ENCODE measurements around the gene RAB11FIP3. TPM values are rescaled to one million over a fixed set of nuclear protein-coding genes. Genes with fewer than 3 reads are reported as not detected.
"Not testable (repeated sequence)": the region's sequence is repeated elsewhere in the genome, so short reads cannot be mapped to it uniquely, and the experiment has no call there.

The RAB11FIP3 gene
- total RNA-seq, 1 donor from 2014 or later = 44.1 TPM

DNA sequence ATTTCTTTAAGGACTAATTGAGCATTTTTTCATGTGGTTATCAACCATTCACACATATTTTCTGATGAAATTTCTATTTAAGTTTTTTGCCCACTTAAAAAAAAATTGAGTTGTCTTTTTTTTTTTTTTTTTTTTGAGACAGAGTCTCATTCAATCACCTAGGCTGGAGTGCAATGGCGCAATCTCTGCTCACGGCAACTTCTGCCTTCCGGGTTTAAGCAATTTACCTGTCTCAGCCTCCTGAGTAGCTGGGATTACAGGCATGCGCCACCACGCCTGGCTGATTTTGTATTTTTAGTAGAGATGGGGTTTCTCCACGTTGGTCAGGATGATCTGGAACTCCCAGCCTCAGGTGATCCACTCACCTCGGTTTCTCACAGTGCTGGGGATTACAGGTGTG lies 34.3 kb downstream of the RAB11FIP3 start:
- no peak for ATAC-seq
- TF ChIP-seq, protein P1, sequence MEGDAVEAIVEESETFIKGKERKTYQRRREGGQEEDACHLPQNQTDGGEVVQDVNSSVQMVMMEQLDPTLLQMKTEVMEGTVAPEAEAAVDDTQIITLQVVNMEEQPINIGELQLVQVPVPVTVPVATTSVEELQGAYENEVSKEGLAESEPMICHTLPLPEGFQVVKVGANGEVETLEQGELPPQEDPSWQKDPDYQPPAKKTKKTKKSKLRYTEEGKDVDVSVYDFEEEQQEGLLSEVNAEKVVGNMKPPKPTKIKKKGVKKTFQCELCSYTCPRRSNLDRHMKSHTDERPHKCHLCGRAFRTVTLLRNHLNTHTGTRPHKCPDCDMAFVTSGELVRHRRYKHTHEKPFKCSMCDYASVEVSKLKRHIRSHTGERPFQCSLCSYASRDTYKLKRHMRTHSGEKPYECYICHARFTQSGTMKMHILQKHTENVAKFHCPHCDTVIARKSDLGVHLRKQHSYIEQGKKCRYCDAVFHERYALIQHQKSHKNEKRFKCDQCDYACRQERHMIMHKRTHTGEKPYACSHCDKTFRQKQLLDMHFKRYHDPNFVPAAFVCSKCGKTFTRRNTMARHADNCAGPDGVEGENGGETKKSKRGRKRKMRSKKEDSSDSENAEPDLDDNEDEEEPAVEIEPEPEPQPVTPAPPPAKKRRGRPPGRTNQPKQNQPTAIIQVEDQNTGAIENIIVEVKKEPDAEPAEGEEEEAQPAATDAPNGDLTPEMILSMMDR (IDR thresholded peaks at IDR 0.05) = no peak
- DNase-seq = no peak

DNA sequence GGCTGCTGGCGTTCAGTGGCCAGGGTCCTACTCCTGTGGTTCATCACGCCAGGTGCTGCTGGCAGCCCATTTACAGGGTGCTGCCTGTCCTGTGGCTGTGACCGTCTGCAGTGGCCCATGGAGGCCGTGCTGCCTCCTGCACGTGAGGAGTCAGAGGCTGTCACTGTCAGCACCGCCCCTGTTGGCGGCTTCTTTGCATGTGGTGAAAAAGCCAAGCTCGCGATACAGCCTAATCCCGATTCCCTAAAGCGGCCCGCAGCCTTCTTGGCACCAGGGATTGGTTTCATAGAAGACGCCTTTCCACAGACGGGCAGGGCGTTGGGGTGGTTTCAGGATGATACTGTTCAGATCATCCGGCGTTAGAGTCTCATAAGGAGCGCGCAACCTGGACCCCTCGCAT lies 35.3 kb downstream of the RAB11FIP3 start:
- no peak overlapping the region for H3K4me3 ChIP-seq
- no peaks in the 10 kb centered on the region for H3K9me3 ChIP-seq
- no peak for ATAC-seq
- H3K36me3 ChIP-seq = peaks cover 13% of the 10 kb centered on the region
- intact Hi-C loops (cut with DNase I) = no loop called here
- peaks cover 14% of the 10 kb centered on the region for H3K4me1 ChIP-seq
- TF ChIP-seq, protein P1 (IDR thresholded peaks at IDR 0.05) = no peak
- H3K27me3 ChIP-seq = no peaks in the 10 kb centered on the region
- H3K27ac ChIP-seq = no peak overlapping the region
- DNase-seq = no peak

More for the DNA sequence above, 34.3 kb downstream of the RAB11FIP3 start:
- H3K4me3 ChIP-seq = no peak overlapping the region
- H3K27ac ChIP-seq = no peak overlapping the region
- no peaks in the 10 kb centered on the region for H3K27me3 ChIP-seq
- intact Hi-C loops (cut with DNase I) = no loop called here
- H3K36me3 ChIP-seq = peaks cover 13% of the 10 kb centered on the region
- H3K9me3 ChIP-seq = no peaks in the 10 kb centered on the region
- peaks cover 14% of the 10 kb centered on the region for H3K4me1 ChIP-seq

DNA sequence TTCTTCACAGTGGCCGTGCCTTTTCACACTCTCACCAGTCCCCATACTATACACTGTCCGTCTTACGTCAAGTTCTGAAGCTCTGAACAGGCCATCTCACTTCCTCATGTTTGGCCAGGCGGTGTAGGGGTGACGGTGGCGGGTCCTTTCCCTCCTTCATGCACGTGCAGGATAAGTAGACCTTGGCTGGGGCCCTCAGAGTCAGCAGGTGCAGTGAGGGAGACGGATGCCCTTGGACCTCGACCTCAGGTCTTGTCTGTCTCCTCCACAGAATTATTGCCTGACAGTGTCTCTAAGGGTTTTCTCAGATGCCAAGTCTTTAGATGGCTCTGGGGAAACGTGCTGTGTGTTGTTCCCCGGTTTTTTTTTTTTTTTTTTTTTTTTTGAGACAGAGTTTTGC lies 37.6 kb downstream of the RAB11FIP3 start:
- Histone ChIP-seq H3K9me3 (no peaks in the 10 kb centered on the region), H3K36me3 (peaks cover 13% of the 10 kb centered on the region), H3K27me3 (no peaks in the 10 kb centered on the region), H3K4me3 (no peak overlapping the region), H3K27ac (no peak overlapping the region), H3K4me1 (peaks cover 2% of the 10 kb centered on the region)
- no peak for ATAC-seq
- DNase-seq = no peak
- TF ChIP-seq, protein P1 (IDR thresholded peaks at IDR 0.05) = no peak
- intact Hi-C loops (cut with DNase I) = no loop called here

DNA sequence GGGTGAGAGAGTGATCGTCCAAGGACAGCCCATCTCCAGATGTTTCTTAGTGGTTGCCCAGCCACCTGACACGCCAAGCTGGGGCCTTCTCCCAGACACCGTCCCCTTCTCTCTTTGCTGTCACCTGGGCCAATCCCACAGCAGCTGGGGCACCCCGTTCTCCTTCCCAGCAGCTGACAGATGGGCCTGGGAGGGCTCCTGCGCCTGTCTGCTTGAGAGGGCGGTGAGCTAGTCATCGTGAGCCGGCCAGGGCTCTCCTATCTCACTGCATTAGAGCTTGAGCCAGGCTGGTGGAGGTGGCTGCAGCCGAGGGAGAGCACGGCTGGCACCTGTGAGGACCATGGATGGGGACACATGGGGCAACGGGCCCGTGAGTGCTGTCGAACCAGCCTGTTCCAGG lies 41.2 kb downstream of the RAB11FIP3 start:
- no peak for ATAC-seq

DNA sequence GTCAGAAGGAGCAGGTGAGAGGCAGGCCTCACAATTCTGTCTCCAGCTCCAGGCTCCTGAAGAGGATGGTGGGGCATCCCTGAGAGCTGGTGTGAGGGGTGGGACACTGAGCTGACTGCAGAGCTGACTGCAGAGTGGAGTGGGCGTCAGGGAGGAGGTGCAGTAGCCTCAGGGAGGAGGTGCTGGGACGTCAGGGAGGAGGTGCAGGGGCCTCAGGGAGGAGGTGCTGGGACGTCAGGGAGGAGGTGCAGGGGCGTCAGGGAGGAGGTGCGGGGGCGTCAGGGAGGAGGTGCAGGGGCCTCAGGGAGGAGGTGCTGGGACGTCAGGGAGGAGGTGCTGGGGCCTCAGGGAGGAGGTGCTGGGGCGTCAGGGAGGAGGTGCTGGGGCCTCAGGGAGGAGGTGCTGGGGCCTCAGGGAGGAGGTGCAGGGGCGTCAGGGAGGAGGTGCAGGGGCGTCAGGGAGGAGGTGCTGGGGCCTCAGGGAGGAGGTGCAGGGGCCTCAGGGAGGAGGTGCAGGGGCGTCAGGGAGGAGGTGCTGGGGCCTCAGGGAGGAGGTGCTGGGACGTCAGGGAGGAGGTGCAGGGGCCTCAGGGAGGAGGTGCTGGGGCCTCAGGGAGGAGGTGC lies 41.9 kb downstream of the RAB11FIP3 start:
- DNase-seq; H3K27ac ChIP-seq; H3K9me3 ChIP-seq; H3K27me3 ChIP-seq; H3K36me3 ChIP-seq; H3K4me3 ChIP-seq; ATAC-seq; H3K4me1 ChIP-seq; intact Hi-C loops (cut with DNase I): not testable (repeated sequence)

More for the DNA sequence above, 41.2 kb downstream of the RAB11FIP3 start:
- Histone ChIP-seq H3K27me3 (no peaks in the 10 kb centered on the region), H3K36me3 (peaks cover 8% of the 10 kb centered on the region), H3K4me1 (no peaks in the 10 kb centered on the region), H3K9me3 (no peaks in the 10 kb centered on the region), H3K27ac (no peak overlapping the region), H3K4me3 (no peak overlapping the region)
- no peak for DNase-seq
- intact Hi-C loops (cut with DNase I) = no loop called here
- TF ChIP-seq, protein P1 (IDR thresholded peaks at IDR 0.05) = no peak

DNA sequence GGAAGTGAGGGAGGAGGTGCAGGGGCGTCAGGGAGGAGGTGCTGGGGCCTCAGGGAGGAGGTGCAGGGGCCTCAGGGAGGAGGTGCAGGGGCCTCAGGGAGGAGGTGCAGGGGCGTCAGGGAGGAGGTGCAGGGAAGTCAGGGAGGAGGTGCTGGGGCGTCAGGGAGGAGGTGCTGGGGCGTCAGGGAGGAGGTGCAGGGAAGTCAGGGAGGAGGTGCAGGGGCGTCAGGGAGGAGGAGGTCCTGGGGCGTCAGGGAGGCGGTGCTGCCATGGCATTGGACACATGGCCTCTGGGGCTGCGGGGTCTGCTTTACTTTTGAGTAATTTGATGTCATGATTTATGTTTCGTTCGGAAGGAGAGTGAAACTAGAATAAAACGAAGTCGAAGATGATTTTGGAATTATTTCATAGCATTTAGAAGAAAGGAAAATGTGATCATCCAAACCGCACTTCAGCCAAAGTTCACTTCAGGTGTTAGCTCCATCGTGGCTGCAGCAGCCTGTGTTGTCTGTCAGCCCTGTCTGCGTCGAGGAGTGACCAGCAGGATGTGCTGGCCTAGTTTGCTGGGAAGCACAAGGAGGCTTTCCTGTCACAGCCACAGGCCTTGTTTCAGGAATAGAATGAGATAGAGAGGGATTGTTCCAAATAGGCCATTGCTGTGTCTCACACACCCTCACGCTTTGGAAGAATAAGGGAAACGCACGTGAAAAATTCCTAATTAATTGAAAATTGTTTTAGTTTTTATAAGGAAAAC lies 42.8 kb downstream of the RAB11FIP3 start:
- H3K27me3 ChIP-seq = no peaks in the 10 kb centered on the region
- H3K36me3 ChIP-seq = peaks cover 10% of the 10 kb centered on the region
- intact Hi-C loops (cut with DNase I) = no loop called here
- DNase-seq = no peak
- ATAC-seq = no peak
- no peak overlapping the region for H3K27ac ChIP-seq
- TF ChIP-seq, protein P1 (IDR thresholded peaks at IDR 0.05) = no peak
- H3K4me3 ChIP-seq = no peak overlapping the region
- no peaks in the 10 kb centered on the region for H3K9me3 ChIP-seq
- no peaks in the 10 kb centered on the region for H3K4me1 ChIP-seq

DNA sequence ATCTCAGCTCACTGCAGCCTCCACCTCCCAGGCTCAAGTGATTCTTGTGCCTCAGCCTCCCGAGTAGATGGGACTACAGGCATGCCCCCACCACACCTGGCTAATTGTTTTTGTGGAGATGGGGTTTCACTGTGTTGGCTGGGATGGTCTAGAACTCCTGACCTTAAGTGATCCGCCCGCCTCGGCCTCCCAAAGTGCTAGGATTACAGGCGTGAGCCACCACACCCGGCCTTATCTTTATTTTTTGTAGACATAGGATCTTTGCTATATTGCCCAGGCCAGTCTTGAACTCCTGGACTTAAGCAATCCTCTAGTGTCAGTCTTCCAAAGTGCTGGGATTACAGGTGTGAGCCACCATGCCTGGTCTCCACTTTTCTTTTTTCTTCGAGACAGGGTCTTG lies 44.0 kb downstream of the RAB11FIP3 start:
- intact Hi-C loops (cut with DNase I); DNase-seq; ATAC-seq; H3K27ac ChIP-seq; H3K9me3 ChIP-seq; H3K27me3 ChIP-seq; H3K4me1 ChIP-seq; H3K4me3 ChIP-seq: not testable (repeated sequence)
- H3K36me3 ChIP-seq = peaks cover 16% of the 10 kb centered on the region

Measured in upper lobe of right lung (tissue), 1 donor.